Superior temporal gyrus (tissue), 1 donor: ENCODE data around the gene SDHA.
"Not testable (repeated sequence)": the region's sequence is repeated elsewhere in the genome, so short reads cannot be mapped to it uniquely, and the experiment has no call there.

Experiments used
- DNase-seq: peaks from one replicate; pipeline ENCODE4 v3.0.0-alpha.2; 2016; ENCODE audit errors: extremely low spot score

Gene SDHA

GRCh38 chr5:257148-257547 is 39.0 kb downstream of the SDHA start:
- DNase-seq: no peak

- not testable (repeated sequence) for DNase-seq
Observed at GRCh38 chr5:263275-263974, 45.3 kb downstream of the SDHA start.

GRCh38 chr5:264338-264737 is 46.2 kb downstream of the SDHA start:
- DNase-seq: no peak

GRCh38 chr5:266311-267026 is 48.3 kb downstream of the SDHA start:
- DNase-seq: not testable (repeated sequence)

- DNase-seq: no peak
Observed at GRCh38 chr5:267716-268115, 49.6 kb downstream of the SDHA start.

- no peak for DNase-seq
Observed at GRCh38 chr5:270340-270739, 52.2 kb downstream of the SDHA start.

- DNase-seq: not testable (repeated sequence)
Observed at GRCh38 chr5:271828-272167, 53.7 kb downstream of the SDHA start.

- not testable (repeated sequence) for DNase-seq
Observed at GRCh38 chr5:273091-273490, 55.0 kb downstream of the SDHA start.

GRCh38 chr5:273491-273890 is 55.4 kb downstream of the SDHA start:
- DNase-seq: not testable (repeated sequence)

GRCh38 chr5:274346-274745 is 56.2 kb downstream of the SDHA start:
- not testable (repeated sequence) for DNase-seq

- DNase-seq: no peak
Observed at GRCh38 chr5:278646-279045, 60.5 kb downstream of the SDHA start.

- DNase-seq: not testable (repeated sequence)
Observed at GRCh38 chr5:279051-279665, 61.0 kb downstream of the SDHA start.

GRCh38 chr5:285991-286557 is 68.0 kb downstream of the SDHA start:
- no peak for DNase-seq

GRCh38 chr5:290200-290599 is 72.1 kb downstream of the SDHA start:
- DNase-seq: not testable (repeated sequence)

GRCh38 chr5:291345-291744 is 73.2 kb downstream of the SDHA start:
- peak; percentile 26 for DNase-seq

- not testable (repeated sequence) for DNase-seq
Observed at GRCh38 chr5:294788-295187, 76.7 kb downstream of the SDHA start.

- not testable (repeated sequence) for DNase-seq
Observed at GRCh38 chr5:296207-296606, 78.1 kb downstream of the SDHA start.

- not testable (repeated sequence) for DNase-seq
Observed at GRCh38 chr5:296954-297353, 78.8 kb downstream of the SDHA start.

- DNase-seq: not testable (repeated sequence)
Observed at GRCh38 chr5:297448-297847, 79.3 kb downstream of the SDHA start.

GRCh38 chr5:297991-298736 is 80.0 kb downstream of the SDHA start:
- not testable (repeated sequence) for DNase-seq

- no peak for DNase-seq
Observed at GRCh38 chr5:298737-299125, 80.6 kb downstream of the SDHA start.

GRCh38 chr5:299921-300320 is 81.8 kb downstream of the SDHA start:
- not testable (repeated sequence) for DNase-seq
